SK-N-MC (cell line): ENCODE measurements around the gene TMEM44.

Experiments
- DNase-seq: peaks from one replicate; pipeline ENCODE4 v3.0.0-alpha.2; 2011; ENCODE audit warnings: low read depth, low spot score
- H3K27ac ChIP-seq: fragments of 200-600 bp; sonication (generic); 2 replicates; pipeline ENCODE4 v1.5.1; 2016; ENCODE audit warnings: mixed run types
- H3K36me3 ChIP-seq: fragments of 200-600 bp; sonication (generic); 2 replicates; pipeline ENCODE4 v1.6.1; 2017; ENCODE audit warnings: antibody characterized with exemption, low read length, mixed read lengths; ENCODE audit not compliant: insufficient read depth
- H3K4me3 ChIP-seq: fragments of 200-600 bp; sonication (generic); 2 replicates; pipeline ENCODE4 v1.5.1; 2016
- H3K9ac ChIP-seq: fragments of 200-600 bp; sonication (generic); 2 replicates; pipeline ENCODE4 v1.8.0; 2017; ENCODE audit warnings: mixed run types, mixed read lengths; ENCODE audit not compliant: insufficient read length
- H3K9me3 ChIP-seq: fragments of 200-600 bp; sonication (generic); 2 replicates; pipeline ENCODE4 v1.6.1; 2017; ENCODE audit warnings: low read depth, mild to moderate bottlenecking, antibody characterized with exemption, low read length, moderate library complexity, mixed read lengths
- EZH2 ChIP-seq: fragments of 200-600 bp; sonication (generic); IDR thresholded peaks from one replicate; pipeline ENCODE4 v1.6.1; 2017; ENCODE audit warnings: antibody characterized with exemption
- FOXP2 ChIP-seq: optimal IDR thresholded peaks from 2 replicates; pipeline ENCODE3; 2011; ENCODE audit warnings: mild to moderate bottlenecking, moderate library complexity; ENCODE audit not compliant: insufficient read depth; ENCODE audit errors: extremely low read length, control extremely low read depth
- POLR2AphosphoS5 ChIP-seq: IDR thresholded peaks from 2 replicates; pipeline ENCODE4 v1.6.1; 2012; ENCODE audit warnings: mild to moderate bottlenecking, low read depth, low read length, borderline replicate concordance

TMEM44 gene

DNA sequence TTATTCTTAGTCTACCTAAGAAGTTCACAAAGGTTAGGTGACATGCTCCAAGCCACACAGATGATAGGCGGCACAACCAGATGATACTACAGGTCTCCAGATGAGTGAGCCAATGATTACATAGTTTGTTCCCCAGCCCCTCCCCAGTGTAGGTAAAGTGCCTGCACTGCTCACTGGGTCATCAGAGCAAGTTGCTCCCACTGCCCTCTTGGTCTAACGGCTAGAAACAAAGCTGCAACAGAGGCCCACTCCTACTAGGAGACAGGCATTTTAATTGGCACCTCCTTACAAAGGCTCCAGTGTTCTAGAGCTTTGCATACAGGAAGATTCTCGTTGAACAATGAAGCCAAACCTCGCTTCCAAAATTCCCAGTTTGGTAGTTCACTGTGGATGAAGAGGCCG, 47.3 kb downstream of the TMEM44 start:
- TF ChIP-seq FOXP2 (no peak), EZH2 (no peak), POLR2AphosphoS5 (no peak)
- Histone ChIP-seq H3K4me3 (no peak overlapping the region), H3K9me3 (no peaks in the 10 kb centered on the region), H3K9ac (no peak overlapping the region), H3K27ac (no peak overlapping the region), H3K36me3 (peaks cover 3% of the 10 kb centered on the region; the same call in 1 of the 2 replicates)
- no peak for DNase-seq

DNA sequence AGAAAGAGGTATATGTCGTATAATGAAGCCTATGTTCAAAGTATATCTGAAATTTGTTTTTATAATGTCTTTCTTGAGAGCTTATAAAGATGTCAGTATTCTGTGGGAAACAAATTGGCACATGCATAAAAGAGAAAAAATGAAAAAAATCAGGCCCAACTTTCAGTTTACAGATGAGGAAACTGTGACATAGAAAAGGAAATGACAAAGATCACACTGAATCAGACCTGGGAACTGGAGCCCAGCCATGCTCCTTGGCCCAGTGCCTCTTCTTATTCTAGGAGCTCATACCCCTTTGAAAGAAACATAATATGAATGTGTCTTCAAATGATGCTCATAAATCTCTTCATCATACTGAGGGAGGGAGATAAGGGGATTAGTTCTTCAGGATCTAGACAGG, 48.4 kb downstream of the TMEM44 start:
- H3K4me3 ChIP-seq, result peak overlapping the region; percentile 99
- TF ChIP-seq POLR2AphosphoS5 (no peak), EZH2 (no peak), FOXP2 (no peak)
- H3K27ac ChIP-seq, result no peak overlapping the region
- peaks cover 3% of the 10 kb centered on the region; the same call in 1 of the 2 replicates for H3K36me3 ChIP-seq
- DNase-seq, result no peak
- peak overlapping the region; percentile 99 for H3K9ac ChIP-seq
- H3K9me3 ChIP-seq, result no peaks in the 10 kb centered on the region

- peak overlapping the region; percentile 99 for H3K9ac ChIP-seq
- peak overlapping the region; percentile 99 for H3K4me3 ChIP-seq
- H3K36me3 ChIP-seq, result peaks cover 3% of the 10 kb centered on the region; the same call in 1 of the 2 replicates
- no peaks in the 10 kb centered on the region for H3K9me3 ChIP-seq
- TF ChIP-seq POLR2AphosphoS5 (no peak), EZH2 (no peak), FOXP2 (no peak)
- peak overlapping the region; percentile 72 for H3K27ac ChIP-seq
- DNase-seq, result no peak
These were observed 48.9 kb downstream of the TMEM44 start for GRCh38 chr3:194584320-194584776.

GRCh38 chr3:194582196-194582905, 50.9 kb downstream of the TMEM44 start:
- Histone ChIP-seq H3K27ac (no peak overlapping the region), H3K36me3 (no peaks in the 10 kb centered on the region; the same call in 1 of the 2 replicates), H3K9me3 (no peaks in the 10 kb centered on the region), H3K9ac (no peak overlapping the region), H3K4me3 (no peak overlapping the region)
- TF ChIP-seq POLR2AphosphoS5 (no peak), EZH2 (no peak), FOXP2 (no peak)
- no peak for DNase-seq

GRCh38 chr3:194579091-194579606, 54.1 kb downstream of the TMEM44 start:
- TF ChIP-seq FOXP2, result no peak
- no peak overlapping the region for H3K4me3 ChIP-seq
- H3K27ac ChIP-seq, result no peak overlapping the region
- no peaks in the 10 kb centered on the region for H3K9me3 ChIP-seq
- DNase-seq, result no peak
- no peak overlapping the region for H3K9ac ChIP-seq
- no peaks in the 10 kb centered on the region for H3K36me3 ChIP-seq

GRCh38 chr3:194577986-194578905, 55.0 kb downstream of the TMEM44 start:
- Histone ChIP-seq H3K9me3 (no peaks in the 10 kb centered on the region), H3K4me3 (no peak overlapping the region), H3K36me3 (no peaks in the 10 kb centered on the region), H3K9ac (no peak overlapping the region), H3K27ac (no peak overlapping the region)
- no peak for DNase-seq
- TF ChIP-seq EZH2, result no peak

DNA sequence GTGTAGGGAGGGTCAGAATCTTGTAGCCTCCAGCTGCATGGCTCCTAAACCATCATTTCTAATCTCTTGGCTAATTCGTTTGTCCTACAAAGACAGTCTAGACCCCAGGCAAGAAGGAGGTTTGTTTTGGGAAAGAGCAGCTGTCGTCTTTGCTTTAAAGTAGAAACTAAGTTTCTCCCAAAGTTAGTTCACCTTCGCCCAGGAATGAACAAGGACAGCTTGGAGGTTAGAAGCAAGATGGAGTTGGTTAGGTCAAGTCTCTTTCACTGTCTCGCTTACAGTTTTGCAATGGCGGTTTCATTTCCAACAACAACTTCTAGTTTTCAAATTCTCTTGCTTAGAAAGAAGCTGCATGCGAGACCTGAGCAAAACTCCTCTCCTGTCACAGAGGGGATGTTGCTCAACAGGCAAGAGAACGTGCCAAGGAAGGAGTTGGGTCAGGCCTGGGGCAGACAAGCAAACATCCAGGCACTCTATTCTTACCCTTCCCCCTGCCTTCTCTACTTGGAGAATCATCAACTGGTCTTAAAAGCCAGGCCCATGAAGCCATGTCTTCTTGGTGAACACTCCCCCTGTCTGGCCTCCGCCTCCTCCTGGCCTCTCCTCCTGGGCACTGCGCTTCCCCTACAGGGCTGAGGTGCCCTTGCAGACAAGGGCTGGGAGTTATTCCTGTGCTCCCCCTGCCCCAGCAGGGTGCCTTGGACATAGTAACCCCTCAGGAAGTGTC, 57.6 kb downstream of the TMEM44 start:
- no peaks in the 10 kb centered on the region for H3K9me3 ChIP-seq
- no peak overlapping the region for H3K27ac ChIP-seq
- H3K4me3 ChIP-seq, result no peak overlapping the region
- H3K9ac ChIP-seq, result no peak overlapping the region
- no peak for TF ChIP-seq FOXP2
- TF ChIP-seq POLR2AphosphoS5, result no peak
- DNase-seq, result no peak
- no peaks in the 10 kb centered on the region for H3K36me3 ChIP-seq

DNA sequence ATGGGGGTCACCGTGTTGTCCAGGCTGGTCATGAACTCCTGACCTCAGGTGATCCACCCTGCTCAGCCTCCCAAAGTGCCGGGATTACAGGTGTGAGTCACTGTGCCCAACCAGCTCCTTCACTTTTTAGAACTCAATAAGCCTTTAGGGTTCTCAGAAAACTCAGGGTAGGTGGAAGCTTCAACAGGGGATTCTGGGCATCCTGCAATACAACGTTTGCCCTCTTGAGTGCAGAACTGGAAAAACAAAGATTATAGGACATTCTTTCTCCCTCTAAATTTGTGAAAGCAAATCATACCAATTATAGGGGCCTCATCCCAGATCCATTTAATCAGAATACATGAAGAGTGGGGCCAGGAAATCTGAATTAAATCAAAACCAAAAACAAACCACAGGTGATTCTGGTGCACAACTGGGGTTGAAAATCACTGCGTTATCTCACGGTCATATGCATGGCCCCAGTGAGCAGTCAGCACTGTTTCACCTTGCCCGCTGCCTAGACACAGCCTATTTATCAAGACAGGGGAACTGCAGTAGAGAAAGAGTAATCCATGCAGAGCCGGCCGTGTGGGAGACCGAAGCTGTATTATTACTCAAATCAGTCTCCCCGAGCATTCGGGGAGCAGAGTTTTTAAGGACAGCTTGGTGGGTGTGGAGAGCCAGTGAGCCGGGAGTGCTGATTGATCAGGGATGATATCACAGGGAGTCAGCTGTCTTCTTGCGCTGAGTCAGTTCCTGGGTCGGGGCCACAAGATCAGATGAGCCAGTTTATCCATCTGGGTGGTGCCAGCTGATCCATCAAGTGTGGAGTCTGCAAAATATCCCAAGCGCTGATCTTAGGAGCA, 58.4 kb downstream of the TMEM44 start:
- no peak for DNase-seq
- H3K9me3 ChIP-seq, result no peaks in the 10 kb centered on the region
- H3K9ac ChIP-seq, result no peak overlapping the region
- H3K36me3 ChIP-seq, result no peaks in the 10 kb centered on the region
- TF ChIP-seq EZH2, result no peak
- TF ChIP-seq POLR2AphosphoS5, result no peak
- TF ChIP-seq FOXP2, result no peak
- no peak overlapping the region for H3K4me3 ChIP-seq
- H3K27ac ChIP-seq, result no peak overlapping the region
